HepG2 (cell line): ENCODE results near the gene AXIN2. TPM values are rescaled to one million over a fixed set of nuclear protein-coding genes. Genes with fewer than 3 reads are reported as not detected.

Experiments
- ARNT2 ChIP-seq: sonication (generic); formaldehyde crosslinking; IDR thresholded peaks from 2 replicates; pipeline ENCODE4 v1.8.0; 2022; ENCODE audit warnings: mild to moderate bottlenecking, low read depth, missing genetic modification reagents, moderate library complexity
- IRF9 ChIP-seq: sonication (generic); formaldehyde crosslinking; IDR thresholded peaks from 2 replicates; pipeline ENCODE4 v1.8.0; 2022; ENCODE audit warnings: missing genetic modification reagents, mild to moderate bottlenecking, borderline replicate concordance
- JUND ChIP-seq: sonication (generic); formaldehyde crosslinking; IDR thresholded peaks from 2 replicates; pipeline ENCODE4 v1.8.0; 2022; ENCODE audit warnings: mild to moderate bottlenecking, missing genetic modification reagents
- MIXL1 ChIP-seq: IDR thresholded peaks from 2 replicates; pipeline ENCODE4 v1.6.1; 2016
- MYPOP ChIP-seq: sonication (generic); formaldehyde crosslinking; IDR thresholded peaks from 2 replicates; pipeline ENCODE4 v1.8.1; 2023; ENCODE audit warnings: mild to moderate bottlenecking, moderate library complexity, missing genetic modification reagents
- PAWR ChIP-seq: sonication (generic); formaldehyde crosslinking; IDR thresholded peaks from 2 replicates; pipeline ENCODE4 v1.4.0; 2020; ENCODE audit warnings: missing genetic modification reagents, mild to moderate bottlenecking, borderline replicate concordance
- SKIL ChIP-seq: sonication (generic); formaldehyde crosslinking; IDR thresholded peaks from 2 replicates; pipeline ENCODE4 v1.8.0; 2022; ENCODE audit warnings: missing genetic modification reagents, mild to moderate bottlenecking, moderate library complexity, borderline replicate concordance
- SP1 ChIP-seq, 2 experiments: fragments of 450-650 bp in 1 of 2; sonication (generic) in 1 of 2; formaldehyde crosslinking in 1 of 2; IDR thresholded peaks; 2 replicates each; pipeline versions ENCODE4 v1.4.0 to v1.6.1; 2016 to 2020; ENCODE audit warnings: missing genetic modification reagents in 1 of 2
- SYNCRIP ChIP-seq: fragments of 200-400 bp; formaldehyde crosslinking; IDR thresholded peaks from 2 replicates; pipeline ENCODE4 v1.6.1; 2018; ENCODE audit warnings: mild to moderate bottlenecking, low read depth, low read length; ENCODE audit not compliant: insufficient read depth
- TARDBP ChIP-seq: sonication (generic); formaldehyde crosslinking; IDR thresholded peaks from 2 replicates; pipeline ENCODE4 v1.8.0; 2022; ENCODE audit warnings: mild to moderate bottlenecking, missing genetic modification reagents
- WIZ ChIP-seq: sonication (generic); formaldehyde crosslinking; IDR thresholded peaks from 2 replicates; pipeline ENCODE4 v1.5.1; 2020; ENCODE audit warnings: mild to moderate bottlenecking, missing genetic modification reagents
- ZHX2 ChIP-seq, 2 experiments: sonication (generic) in 1 of 2; formaldehyde crosslinking in 1 of 2; IDR thresholded peaks; 2 replicates each; pipeline versions ENCODE4 v1.6.1 to v1.9.0; 2014 to 2022; ENCODE audit warnings: antibody characterized with exemption in 1 of 2, borderline replicate concordance in 1 of 2, inconsistent platforms in 1 of 2, low read depth in 1 of 2, missing genetic modification reagents in 1 of 2
- ZMAT5 ChIP-seq: sonication (generic); formaldehyde crosslinking; IDR thresholded peaks from 2 replicates; pipeline ENCODE4 v1.5.0; 2020; ENCODE audit warnings: mild to moderate bottlenecking, low read depth, missing genetic modification reagents, borderline replicate concordance
- ZMYM4 ChIP-seq: sonication (generic); formaldehyde crosslinking; IDR thresholded peaks from 2 replicates; pipeline ENCODE4 v1.8.1; 2023; ENCODE audit warnings: mild to moderate bottlenecking, missing genetic modification reagents
- ZNF121 ChIP-seq: sonication (generic); formaldehyde crosslinking; IDR thresholded peaks from 2 replicates; pipeline ENCODE4 v1.5.0; 2020; ENCODE audit warnings: mild to moderate bottlenecking, missing genetic modification reagents
- ZNF547 ChIP-seq: sonication (generic); formaldehyde crosslinking; IDR thresholded peaks from 2 replicates; pipeline ENCODE4 v1.5.1; 2020; ENCODE audit warnings: mild to moderate bottlenecking, missing genetic modification reagents
- ZNF678 ChIP-seq: sonication (generic); formaldehyde crosslinking; IDR thresholded peaks from 2 replicates; pipeline ENCODE4 v1.4.0; 2020; ENCODE audit warnings: mild to moderate bottlenecking, missing genetic modification reagents
- ZNF761 ChIP-seq: sonication (generic); formaldehyde crosslinking; conservative IDR thresholded peaks from 2 replicates; pipeline ENCODE4 v1.4.0; 2020; ENCODE audit warnings: mild to moderate bottlenecking, missing genetic modification reagents
- polyA plus RNA-seq, 8 experiments: library from polyadenylated mRNA; depleted of rRNA in 3 of 8; stranded (reverse) in 7 of 8; unstranded in 1 of 8; fragments of >200 nt; fragmentation: Illumina TruSeq in 4 of 8; extraction: Trizol in 4 of 8; gene quantifications; 2 replicates each; pipeline versions ENCODE4 v1.2.1 to v1.2.3, GENCODE V29; 2011 to 2016; ENCODE audit warnings: low read depth in 4 of 8, missing spikeins in 1 of 8, mixed read lengths in 1 of 8; ENCODE audit not compliant: insufficient read depth in 1 of 8
- total RNA-seq, 5 experiments: library from RNA; depleted of rRNA; stranded (reverse); fragments of >200 nt; fragmentation: Illumina TruSeq; extraction: Trizol; gene quantifications; 2 replicates each; pipeline ENCODE4 v1.2.3, GENCODE V29; 2016; ENCODE audit warnings: low read depth in 1 of 5

Gene AXIN2
- total and polyA plus RNA-seq, 2 of the 13 experiments (the other 11 are each of a cell fraction or from before 2014, with no cell fraction given) = 58.6 to 63.4 TPM

- TF ChIP-seq ZHX2 (IDR thresholded peaks at IDR 0.05; ENCODE audit: low read depth) (no peak), ZHX2 (CRISPR knock-in tag; IDR thresholded peaks at IDR 0.05; ENCODE audit: borderline replicate concordance) (no peak), ZNF547 (CRISPR knock-in tag) (peak; percentile 53; the same call in 1 of the 2 replicates), IRF9 (CRISPR knock-in tag) (no peak), ZNF678 (no peak), ZMYM4 (CRISPR knock-in tag) (peak; percentile 57), SYNCRIP (no peak), MYPOP (CRISPR knock-in tag) (no peak), ZNF761 (CRISPR knock-in tag) (no peak), SP1 (IDR thresholded peaks at IDR 0.05) (no peak), SP1 (CRISPR knock-in tag; IDR thresholded peaks at IDR 0.05) (no peak), ZNF121 (CRISPR knock-in tag) (no peak), SKIL (CRISPR knock-in tag) (no peak), JUND (CRISPR knock-in tag) (no peak), PAWR (CRISPR knock-in tag) (no peak), ZMAT5 (CRISPR knock-in tag) (no peak), TARDBP (CRISPR knock-in tag) (no peak), MIXL1 (CRISPR knock-in tag) (peak; percentile 43; the same call in 1 of the 2 replicates), ARNT2 (CRISPR knock-in tag) (no peak), WIZ (CRISPR knock-in tag) (no peak)
These were observed 37.4 kb downstream of the AXIN2 start (continued) for GRCh38 chr17:65523853-65524664.
